HG03571 (cell line): ENCODE results near the gene MUSK.

Experiments used
- ATAC-seq: cut with Tn5 transposase; IDR thresholded peaks from one replicate; pipeline ENCODE4 v1.9.1; 2021; ENCODE audit not compliant: unreplicated experiment

The MUSK gene

DNA sequence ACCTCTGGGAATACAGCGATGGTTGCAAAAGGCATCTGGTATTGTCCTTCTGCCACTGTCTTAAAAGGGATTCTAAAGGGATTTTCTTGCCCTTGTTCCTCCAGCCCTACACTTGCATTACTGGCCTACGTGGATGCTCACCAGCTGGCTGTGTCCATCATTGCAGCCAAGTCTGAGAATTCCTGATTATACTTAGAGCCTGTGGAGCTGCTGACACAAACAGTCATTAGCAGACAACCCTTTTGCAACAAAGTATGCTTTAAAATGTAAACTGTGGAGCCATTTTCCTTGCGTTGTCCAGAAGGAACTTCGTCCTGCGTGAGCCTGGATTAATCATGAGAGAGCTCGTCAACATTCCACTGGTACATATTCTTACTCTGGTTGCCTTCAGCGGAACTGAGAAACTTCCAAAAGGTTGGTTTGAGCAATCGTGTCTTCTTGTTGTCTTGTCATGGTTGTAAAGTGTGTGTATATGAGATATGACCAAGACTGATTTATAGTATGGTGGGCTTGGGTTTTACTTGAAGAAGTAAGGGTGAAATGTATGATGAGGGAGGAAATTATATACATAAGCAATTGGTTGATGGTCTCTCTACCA lies at the start of gene MUSK:
MUSK (plus strand) TSS at position 222 of the 598 bp plus-strand sequence; CDS start at position 336, 114 bp downstream.
- no peak for ATAC-seq

GRCh38 chr9:110619831-110620230 lies 48.8 kb upstream of the MUSK start:
- no peak for ATAC-seq

GRCh38 chr9:110620726-110621125 lies 47.9 kb upstream of the MUSK start:
- no peak for ATAC-seq

- no peak for ATAC-seq
Measured at GRCh38 chr9:110622368-110622767, 46.2 kb upstream of the MUSK start.

GRCh38 chr9:110623462-110624025 lies 45.0 kb upstream of the MUSK start:
- ATAC-seq: no peak

- peak; percentile 98 for ATAC-seq
Measured at GRCh38 chr9:110626101-110626829, 42.3 kb upstream of the MUSK start.

- ATAC-seq: no peak
Measured at GRCh38 chr9:110635589-110635988, 33.0 kb upstream of the MUSK start.

DNA sequence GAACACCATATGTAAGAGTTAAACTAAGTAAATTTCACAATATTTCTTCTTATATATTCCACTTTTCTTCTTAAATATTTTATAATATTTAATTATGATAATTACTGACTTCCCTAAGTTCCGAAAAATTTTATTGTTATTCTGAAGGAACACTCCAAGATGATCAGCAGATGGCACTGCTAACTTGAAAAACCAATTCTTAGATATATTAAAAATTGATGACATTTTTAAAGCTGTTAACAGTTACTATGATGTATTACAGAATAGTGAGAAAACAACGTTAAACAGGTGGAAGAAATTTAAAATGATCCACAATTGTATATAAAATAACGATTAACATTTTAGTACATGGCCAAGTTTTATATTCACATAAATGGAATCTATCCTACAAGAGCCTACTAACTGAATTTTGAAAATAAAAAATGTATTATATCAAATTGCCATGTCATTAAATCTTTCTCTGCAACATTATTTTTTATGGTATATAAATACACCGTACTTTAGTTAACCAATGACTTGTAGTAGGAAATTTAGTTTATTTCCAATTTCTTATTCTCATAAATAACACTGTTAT lies 30.1 kb upstream of the MUSK start:
- no peak for ATAC-seq

DNA sequence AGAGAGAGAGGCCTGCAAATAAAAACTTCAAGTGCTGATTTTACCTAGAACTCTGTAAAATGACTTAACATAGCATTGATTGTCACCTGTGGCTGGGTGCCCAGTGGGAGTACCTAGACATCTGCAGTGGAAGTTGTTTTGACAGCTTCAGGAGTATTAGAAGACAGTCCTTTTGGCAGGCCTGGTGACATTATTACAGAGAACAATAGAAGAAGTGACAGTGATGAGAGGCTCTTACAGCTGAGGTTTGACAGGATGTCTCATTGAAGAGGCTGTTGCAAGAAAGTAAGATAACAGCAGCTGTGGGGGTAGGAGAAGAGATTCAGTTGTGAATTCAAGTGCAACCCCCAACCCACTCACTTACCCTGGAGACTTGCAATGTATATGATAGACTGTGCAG lies 27.9 kb upstream of the MUSK start:
- ATAC-seq: no peak

- ATAC-seq: no peak
Measured at GRCh38 chr9:110641293-110641692, 27.3 kb upstream of the MUSK start.

- ATAC-seq: no peak
Measured at GRCh38 chr9:110648696-110649095, 19.9 kb upstream of the MUSK start.

- no peak for ATAC-seq
Measured at GRCh38 chr9:110650261-110650660, 18.3 kb upstream of the MUSK start.

DNA sequence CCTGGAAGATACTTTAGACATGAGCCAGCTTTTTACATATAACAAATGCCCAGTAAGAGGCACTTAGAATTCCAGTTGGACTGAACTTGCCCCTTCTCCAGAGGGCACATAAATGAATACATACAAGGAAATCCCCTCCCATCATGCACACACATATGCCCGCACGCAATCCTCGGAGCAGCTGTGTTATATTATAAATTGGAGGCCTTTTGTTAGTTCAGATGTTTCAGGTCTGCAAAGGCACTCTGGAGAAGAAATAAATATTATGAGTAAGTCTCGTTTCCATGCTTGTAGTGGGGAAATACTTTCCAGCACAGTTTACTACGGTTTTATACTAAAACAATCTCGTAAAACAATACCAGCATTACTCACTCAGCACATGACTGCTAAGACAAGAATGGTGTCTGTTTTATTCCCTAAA lies 17.6 kb upstream of the MUSK start:
- no peak for ATAC-seq

DNA sequence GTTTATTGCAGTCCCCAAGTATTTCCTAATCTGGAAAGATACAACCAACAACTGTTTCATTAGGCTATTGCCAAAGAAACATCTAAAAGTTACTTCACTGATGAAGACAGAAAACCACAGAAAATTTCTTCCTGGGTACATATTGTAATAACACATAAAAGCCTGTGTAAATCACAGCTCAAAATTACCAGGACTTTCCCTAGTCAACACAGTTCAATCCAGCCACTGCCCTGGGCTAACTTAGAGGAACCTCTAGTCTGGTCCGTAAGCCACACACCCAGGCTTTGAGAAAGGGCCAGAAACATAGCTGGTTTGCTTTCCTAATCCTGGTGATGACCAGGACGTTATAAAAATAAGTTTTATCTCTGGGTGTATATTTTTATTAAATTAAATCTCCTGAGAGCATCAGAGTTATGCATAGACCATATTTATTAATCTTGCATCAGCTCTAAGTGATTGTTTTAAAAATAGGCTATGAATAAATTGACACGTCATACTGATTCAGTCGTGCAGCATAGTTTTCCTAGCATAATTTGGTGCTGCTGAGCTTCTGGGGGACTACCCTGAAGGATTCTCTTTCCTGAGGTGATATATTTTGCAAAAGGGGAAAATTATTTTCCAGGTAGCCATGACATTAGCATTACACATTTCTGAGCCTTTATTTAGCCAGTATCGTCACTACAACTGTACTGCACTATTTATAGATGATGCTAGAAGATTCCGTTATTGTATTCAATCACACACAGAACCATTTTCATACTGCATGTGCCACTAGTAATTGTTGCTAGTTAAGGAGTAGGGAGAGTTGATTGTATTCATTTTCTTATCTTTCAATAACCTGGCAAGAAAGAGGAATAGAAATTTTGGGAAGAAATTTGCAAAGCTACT lies 12.6 kb upstream of the MUSK start:
- ATAC-seq: no peak

- no peak for ATAC-seq
Measured at GRCh38 chr9:110659891-110660541, 8.6 kb upstream of the MUSK start.

DNA sequence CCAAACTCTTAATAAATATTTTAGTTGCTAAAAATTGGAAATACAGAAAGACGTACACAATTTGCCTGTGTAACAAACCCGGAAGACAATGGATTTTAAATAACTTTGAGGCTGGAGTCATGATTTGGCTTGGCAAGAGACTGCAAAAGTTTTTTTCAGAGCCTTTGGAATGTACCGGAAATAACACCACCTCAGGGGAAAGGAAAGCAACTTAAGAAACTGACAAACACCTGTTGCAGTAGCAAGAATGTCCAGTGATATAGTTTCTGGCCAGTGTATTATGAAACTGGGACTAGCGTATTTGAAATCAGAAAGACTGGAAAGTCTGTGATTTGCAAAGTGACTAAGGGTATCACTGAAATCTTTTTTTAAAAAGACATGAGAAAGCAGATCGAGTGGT lies 842 bp downstream of the MUSK start:
- no peak for ATAC-seq

- ATAC-seq: no peak
Measured at GRCh38 chr9:110671849-110672248, 3.3 kb downstream of the MUSK start.

GRCh38 chr9:110672873-110673510 lies 4.4 kb downstream of the MUSK start:
- no peak for ATAC-seq

GRCh38 chr9:110687497-110687896 lies 18.9 kb downstream of the MUSK start:
- ATAC-seq: no peak

GRCh38 chr9:110688329-110688728 lies 19.7 kb downstream of the MUSK start:
- no peak for ATAC-seq
